Right ventricle myocardium superior (tissue), 1 donor: ENCODE measurements around the gene SLC46A2. TPM values are rescaled to one million over a fixed set of nuclear protein-coding genes. Genes with fewer than 3 reads are reported as not detected.

ENCODE experiments used
- ATAC-seq: fragments of 200-7000 bp; cut with Tn5 transposase; one replicate; pipeline ENCODE4 v1.9.1; 2020; ENCODE audit warnings: mild to moderate bottlenecking; ENCODE audit not compliant: poor library complexity
- DNase-seq: peaks from one replicate; pipeline ENCODE4 v3.0.0-alpha.2; 2020
- intact Hi-C: fragments of 100-400 bp; cut with DNase I; formaldehyde crosslinking; loops from one replicate; pipeline ENCODE4 v1.11.2; 2022
- long read RNA-seq: library from polyadenylated mRNA; unstranded; transcript quantifications from one replicate; pipeline ENCODE4 v2.0.0, GENCODE V29; 2021
- total RNA-seq: library from RNA; stranded (reverse); fragmentation: NEBNext Ultra II Directional; extraction: Animal tissue kit (Norgen Biotek cat#: 25700); gene quantifications from one replicate; pipeline ENCODE4 v1.2.1, GENCODE V29; 2021
- donor health status: DM: no; HTN: yes; CAD: no; lungs with severe emphysema.

SLC46A2 gene, protein sequence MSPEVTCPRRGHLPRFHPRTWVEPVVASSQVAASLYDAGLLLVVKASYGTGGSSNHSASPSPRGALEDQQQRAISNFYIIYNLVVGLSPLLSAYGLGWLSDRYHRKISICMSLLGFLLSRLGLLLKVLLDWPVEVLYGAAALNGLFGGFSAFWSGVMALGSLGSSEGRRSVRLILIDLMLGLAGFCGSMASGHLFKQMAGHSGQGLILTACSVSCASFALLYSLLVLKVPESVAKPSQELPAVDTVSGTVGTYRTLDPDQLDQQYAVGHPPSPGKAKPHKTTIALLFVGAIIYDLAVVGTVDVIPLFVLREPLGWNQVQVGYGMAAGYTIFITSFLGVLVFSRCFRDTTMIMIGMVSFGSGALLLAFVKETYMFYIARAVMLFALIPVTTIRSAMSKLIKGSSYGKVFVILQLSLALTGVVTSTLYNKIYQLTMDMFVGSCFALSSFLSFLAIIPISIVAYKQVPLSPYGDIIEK
- not detected for total RNA-seq
- long read RNA-seq, partial matches to known transcripts, result 0 of 1 reads
- long read RNA-seq, other reads (novel, unspliced or antisense), result 0 of 1 reads

DNA sequence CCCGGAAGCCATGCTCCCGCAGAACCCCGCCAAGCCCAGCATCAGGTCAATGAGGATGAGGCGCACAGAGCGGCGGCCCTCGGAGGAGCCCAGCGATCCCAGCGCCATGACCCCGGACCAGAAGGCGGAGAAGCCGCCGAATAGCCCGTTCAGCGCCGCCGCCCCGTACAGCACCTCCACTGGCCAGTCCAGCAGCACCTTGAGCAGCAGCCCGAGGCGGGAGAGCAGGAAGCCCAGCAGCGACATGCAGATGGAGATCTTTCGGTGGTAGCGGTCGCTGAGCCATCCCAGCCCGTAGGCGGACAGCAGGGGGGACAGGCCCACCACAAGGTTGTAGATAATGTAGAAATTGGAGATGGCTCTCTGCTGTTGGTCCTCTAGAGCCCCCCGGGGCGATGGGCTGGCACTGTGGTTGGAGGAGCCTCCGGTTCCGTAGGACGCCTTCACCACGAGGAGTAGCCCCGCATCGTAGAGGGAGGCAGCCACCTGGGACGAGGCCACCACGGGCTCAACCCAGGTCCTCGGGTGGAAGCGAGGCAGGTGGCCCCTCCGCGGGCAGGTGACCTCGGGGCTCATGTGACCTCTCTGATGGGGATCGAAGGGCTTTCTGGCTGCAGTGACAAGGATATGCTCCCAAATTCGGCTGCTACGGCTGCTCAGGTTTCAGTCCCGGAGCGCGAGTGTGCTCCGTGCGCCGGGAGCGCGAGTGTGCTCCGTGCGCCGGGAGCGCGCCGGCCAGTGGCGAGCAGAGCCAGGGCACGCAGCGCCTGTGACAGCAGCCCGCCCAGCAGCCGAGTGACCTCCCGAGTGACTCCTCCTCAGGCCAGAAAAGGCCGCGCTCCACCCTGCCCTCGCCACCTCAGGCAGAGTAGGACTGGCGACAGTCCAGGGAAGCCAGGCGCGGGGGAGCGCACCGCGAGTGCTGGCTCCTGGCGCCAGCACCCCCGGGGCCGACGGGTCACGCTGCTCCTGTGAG lies at the start of gene SLC46A2:
Gene SLC46A2 (minus strand): TSS at position 771 of the 976 bp plus-strand sequence. CDS start 195 bp downstream, at position 576.
- intact Hi-C loops, result no loop called here
- peak; percentile 82 for ATAC-seq
- peak; percentile 63 for DNase-seq

DNA sequence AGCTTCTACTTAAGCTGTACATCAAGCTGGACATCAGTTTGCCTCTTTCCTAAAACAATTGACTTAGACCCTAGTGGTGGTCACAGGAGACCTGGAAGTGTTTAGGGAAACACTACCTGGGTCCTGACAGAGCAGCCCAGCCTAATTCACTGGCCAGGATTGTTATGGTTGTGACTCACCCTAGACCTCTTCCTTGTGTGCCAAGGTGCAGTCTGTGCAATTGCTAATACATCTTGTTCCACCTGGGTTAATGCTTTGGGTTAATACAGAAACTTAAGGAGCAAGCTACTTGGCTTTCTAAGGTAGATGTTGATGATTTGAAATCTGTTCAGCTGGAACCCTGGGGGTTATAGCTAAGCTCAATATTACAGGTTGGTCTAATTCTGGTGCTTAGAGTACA lies 48.7 kb upstream of the SLC46A2 start:
- intact Hi-C loops, result no loop called here
- DNase-seq (no peak), ATAC-seq (no peak)

DNA sequence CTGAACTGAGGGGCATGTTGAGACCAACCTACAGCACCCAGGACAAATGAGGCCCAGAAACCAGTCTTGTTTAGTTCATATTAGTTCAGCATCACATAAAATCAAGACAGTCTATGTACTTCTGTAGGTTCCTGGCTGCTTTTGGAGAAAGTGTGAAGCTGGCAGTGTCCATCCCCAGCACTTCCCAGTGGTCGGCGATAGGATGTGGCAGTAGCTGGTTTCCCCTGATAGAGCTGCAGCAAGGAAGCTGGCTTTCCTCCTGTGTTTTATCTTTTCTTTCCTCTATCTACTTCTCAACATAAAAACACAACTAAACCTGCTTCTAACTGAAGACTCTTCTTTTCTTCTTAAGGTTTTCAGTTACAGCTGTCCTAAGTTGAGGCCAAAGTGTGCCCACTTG lies 43.0 kb upstream of the SLC46A2 start:
- ATAC-seq, result no peak

DNA sequence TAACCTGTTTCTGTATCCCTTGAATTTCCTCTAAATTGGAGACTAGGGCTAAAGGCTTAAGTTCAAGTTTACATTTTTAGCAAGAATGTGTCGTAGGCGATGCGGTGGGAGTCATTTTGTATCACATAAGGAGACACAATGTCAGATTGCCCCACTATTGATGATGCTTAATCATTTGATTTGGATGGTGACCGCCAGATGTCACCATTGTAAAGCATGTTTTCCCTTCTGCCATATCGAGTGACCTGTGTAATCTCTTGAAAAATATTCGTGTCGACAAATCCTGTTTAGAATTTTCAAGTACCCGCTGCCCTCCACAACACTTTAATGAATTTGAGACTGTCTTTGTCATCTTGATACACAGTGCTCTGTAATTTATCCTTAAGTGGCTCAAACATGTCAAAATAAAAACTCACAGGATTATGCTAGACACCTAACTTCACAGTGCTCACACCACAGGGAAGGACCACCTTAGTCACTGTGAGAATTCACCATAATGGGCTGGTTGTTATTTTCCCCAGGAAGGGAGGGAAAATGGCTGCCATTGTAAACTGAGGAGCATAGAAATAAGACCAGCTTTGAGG lies 34.5 kb upstream of the SLC46A2 start:
- intact Hi-C loops, result no loop called here
- DNase-seq (no peak), ATAC-seq (peak; percentile 38)

More for the DNA sequence above, 43.0 kb upstream of the SLC46A2 start:
- DNase-seq, result no peak
- intact Hi-C loops, result no loop called here

DNA sequence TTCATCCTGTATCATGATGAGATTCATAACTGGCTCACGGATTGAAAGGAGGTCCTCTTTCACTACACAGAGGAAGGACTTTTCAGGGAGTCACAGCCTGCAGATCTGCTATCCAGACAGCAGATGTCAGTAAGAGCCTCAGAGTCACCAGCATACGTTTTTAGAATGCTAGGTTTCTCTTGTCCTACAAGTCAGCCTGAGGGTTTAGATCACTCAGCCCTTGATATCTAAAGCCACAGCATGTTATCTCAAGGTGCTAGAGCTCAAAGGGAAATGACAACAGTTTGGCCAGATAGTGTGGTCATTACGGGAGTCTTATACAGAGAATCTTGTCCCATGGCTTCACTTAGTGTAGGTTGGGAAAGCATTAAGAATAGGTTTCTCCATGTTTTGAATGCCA lies 30.9 kb upstream of the SLC46A2 start:
- intact Hi-C loops, result no loop called here
- ATAC-seq (no peak), DNase-seq (no peak)

DNA sequence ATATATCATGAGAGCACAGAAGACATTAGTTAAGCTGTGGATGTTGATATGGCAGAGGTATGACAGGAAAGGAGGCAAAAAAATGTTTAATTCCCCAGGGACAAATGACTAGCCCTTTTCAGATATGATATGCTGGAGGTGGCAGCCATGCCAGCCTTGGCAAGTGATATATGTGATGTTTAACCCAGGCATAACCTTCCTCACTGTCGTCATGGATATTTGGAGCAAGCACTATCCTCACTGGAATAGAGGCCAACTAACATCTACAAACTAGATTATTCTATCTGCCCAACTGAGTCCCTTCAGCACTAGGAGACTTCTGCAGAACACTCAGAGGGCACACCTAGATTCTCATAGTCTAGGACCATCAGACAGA lies 27.3 kb upstream of the SLC46A2 start:
- ATAC-seq (no peak), DNase-seq (no peak)
- intact Hi-C loops, result no loop called here

DNA sequence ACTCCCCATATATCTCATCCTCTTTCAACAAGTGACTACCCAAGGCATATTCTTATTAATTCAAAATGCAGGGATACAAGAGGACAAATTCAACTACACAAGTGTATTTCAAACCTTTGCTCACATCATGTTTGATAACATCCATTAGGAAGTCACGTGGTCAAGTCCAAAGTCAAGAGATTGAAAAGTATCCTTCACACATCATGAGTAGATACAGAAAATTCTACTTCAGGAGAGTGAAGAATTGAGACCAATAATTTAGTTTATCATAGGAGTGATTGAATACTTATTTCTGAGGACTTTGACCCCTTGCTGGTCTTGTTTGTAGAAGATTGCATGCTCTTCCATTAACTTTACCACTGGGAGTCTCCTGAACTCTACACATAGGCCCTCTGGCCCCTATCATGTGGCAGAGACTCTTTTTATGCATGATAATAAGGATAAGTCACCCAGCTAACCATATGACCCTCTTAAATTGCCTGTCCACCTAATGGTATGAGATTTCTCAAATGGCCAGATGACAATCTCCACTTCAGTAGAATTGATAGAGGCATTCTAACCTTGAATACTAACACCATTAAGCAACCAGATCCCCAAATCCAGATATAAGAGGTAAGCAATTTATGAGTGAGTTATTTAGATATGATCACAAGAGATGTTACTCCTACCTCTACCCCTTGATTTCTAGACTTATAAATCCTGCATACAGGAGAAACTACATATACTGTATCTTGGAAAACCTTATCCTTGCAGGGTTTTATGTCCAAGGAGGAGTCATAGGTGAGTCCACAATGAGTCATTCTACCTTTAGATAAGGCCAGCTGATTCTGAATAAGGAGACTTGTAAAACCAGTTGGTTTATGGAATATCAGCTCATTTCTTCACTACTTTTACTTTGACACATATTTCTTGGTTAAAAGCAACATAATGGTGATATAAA lies 26.6 kb upstream of the SLC46A2 start:
- no peak for ATAC-seq

DNA sequence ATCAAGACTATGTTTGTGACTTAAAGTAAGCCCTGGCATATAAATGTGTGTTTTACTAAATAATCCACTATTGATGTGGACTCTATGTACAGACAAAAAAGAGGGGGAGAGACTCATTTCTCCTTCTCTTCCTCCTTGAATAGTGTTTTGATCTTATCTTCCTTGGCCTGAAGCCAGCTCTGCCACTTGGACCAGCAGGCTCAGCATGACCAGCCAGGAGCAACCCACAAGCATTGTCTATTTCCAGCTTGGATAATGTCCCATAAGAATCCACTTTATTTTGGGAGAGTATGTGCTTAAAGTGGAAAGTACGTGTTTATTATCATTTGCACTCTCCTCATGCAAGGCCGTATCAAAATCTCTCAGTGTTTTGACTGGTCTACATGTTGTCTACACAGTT lies 23.8 kb upstream of the SLC46A2 start:
- intact Hi-C loops, result no loop called here
- DNase-seq (no peak), ATAC-seq (peak; percentile 18)

More for the DNA sequence above, 26.6 kb upstream of the SLC46A2 start:
- DNase-seq, result no peak
- intact Hi-C loops, result no loop called here

DNA sequence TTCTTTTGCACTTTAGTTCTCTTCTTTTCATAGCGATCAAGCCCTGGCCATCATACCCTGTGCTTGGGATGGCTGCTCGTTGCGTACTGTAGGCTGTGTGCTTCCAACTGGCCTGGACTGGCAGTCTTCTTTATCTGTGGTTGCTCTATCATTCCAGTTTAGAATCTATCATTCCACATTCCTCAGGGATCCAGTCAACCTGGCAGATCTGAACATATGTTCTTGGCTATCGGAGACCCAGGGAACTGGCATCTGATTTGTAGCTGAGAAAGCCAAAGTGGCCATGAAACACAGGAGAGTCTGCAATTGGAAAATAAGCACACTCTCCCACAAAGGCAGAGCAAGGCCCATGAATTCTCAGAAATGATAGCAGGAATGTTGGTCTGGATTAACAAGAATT lies 22.6 kb upstream of the SLC46A2 start:
- intact Hi-C loops, result no loop called here
- no peak for ATAC-seq
- no peak for DNase-seq

DNA sequence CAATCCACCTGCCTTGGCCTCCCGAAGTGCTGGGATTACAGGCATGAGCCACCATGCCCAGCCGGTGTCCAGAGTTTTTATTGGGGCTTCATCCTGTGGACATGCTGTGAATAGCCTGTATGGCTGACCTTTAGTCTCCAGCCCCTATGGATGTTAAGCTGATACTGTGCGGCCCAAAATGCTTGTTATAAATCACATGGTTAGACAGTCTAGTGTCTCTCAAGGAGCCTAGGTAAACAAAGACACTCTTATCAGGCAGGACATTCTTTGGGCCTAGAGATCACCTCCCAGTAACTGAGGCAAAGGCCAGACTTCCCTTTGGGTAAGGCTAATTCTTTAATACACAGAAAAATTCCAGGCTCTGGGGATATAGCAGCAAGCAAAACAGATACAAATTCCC lies 22.0 kb upstream of the SLC46A2 start:
- DNase-seq (no peak), ATAC-seq (no peak)
- intact Hi-C loops, result no loop called here

DNA sequence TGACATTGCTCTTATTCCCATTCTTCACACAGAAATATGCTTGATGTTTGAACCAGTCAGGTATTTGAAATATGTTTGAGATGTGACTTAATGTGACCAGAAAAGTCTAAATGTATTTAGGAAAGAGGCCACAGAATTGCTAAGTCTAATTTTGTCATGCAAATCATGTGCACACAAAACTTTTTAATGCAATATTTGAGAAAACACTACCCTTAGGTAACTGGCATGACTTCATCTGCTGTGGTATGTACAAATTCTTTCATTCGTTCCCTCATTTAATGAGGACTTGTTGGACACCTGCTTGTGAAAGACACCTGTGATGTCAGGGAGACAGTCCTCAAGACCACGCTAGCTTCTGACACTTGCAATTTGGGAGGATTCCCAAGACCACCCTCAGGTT lies 21.1 kb upstream of the SLC46A2 start:
- DNase-seq, result no peak
- intact Hi-C loops, result no loop called here
- no peak for ATAC-seq

DNA sequence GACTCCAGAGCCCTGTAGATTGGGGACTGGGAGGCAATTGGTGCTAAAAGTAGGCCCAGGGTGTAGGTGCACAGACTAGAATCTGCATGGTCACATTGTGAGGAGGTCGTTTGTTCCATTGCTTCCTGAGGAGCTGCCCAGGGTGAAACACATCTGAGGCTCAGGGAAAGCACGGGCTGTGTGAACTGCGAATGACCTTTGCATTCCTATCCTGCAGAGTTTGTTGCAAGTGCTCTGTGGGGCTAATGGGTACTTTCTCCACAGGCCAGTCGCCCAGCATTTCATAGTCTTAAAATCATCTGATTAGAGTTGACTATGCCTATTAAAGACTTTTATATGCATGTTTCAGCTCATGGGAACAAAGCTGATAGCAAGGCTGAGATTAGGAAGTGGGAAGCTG lies 14.4 kb upstream of the SLC46A2 start:
- DNase-seq (no peak), ATAC-seq (no peak)
- intact Hi-C loops, result no loop called here

DNA sequence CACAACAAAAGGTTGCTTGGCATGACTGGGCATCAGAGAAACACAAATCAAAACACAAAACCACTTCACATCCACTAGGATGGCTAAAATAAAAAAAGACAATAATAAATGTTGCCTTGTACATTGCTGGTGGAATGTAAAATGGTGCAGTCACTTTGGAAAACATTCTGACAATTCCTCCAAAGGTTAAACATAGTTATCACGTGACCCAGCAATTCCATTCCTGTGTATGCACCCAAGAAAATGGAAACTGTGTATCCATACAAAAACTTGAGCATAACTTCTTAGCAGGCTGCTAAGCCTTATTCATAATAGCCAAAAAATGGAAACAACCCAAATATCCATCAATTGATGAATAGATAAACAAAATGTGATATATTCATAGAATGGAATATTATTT lies 10.2 kb upstream of the SLC46A2 start:
- ATAC-seq, result no peak
- intact Hi-C loops, result no loop called here
- no peak for DNase-seq

DNA sequence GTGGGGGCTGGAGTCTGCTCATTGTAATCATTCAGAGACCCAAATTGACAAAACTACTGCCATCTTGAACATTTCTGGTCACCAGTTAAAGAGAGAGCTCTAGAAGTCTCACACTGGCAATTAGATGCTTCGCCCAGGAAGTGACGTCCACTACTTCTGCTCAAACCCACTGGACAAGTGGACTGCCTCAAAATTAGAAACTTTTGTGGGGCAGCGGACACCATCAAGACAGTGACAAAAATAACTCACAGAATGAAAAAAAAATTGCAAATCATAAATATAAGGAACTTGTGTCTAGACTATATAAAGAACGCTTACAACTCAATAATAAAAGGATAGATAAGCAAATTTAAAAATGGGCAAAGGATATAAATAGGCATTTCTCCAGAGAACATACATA lies 9.8 kb upstream of the SLC46A2 start:
- intact Hi-C loops, result no loop called here
- DNase-seq (no peak), ATAC-seq (no peak)

DNA sequence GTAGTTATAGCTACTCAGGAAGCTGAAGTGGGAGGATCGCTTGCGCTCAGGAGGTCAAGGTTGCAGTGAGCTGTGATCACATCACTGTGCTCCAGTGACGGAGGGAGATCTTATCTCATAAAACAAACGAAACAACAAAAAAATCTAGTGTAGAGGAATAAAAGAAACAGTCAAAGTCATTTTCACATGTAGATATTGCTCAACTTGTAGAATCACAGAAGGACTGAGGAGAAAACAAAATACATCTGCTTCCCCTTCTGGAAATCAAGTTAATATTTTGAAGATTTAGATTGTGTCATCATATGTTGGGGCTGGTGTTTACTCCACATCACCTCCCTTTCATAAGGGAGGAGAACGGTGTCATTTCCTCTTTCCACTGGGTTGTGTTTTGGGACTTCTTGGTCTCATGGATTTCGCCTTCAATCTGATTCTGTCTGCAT lies 8.2 kb upstream of the SLC46A2 start:
- ATAC-seq (no peak), DNase-seq (no peak)
- intact Hi-C loops, result no loop called here

DNA sequence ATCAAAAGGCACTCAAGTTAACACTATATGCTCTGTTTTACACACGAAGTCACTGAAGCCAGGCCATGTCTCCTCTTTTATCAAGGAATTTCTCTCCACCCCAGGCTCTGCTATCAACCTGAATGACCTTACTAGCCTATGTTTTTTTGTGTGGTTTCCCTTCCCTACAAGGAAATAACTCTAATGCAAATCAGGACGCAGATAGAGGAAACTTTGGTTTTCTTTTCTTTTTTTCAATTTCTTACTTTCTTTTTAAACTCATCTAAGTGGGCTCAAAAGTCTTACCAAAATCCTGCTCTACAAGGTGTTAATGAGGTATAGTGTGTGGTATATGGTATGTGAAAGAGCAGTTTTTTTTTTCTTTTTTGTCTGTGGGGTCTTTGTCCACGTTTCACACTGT lies 5.5 kb upstream of the SLC46A2 start:
- ATAC-seq (no peak), DNase-seq (no peak)
- intact Hi-C loops, result no loop called here

DNA sequence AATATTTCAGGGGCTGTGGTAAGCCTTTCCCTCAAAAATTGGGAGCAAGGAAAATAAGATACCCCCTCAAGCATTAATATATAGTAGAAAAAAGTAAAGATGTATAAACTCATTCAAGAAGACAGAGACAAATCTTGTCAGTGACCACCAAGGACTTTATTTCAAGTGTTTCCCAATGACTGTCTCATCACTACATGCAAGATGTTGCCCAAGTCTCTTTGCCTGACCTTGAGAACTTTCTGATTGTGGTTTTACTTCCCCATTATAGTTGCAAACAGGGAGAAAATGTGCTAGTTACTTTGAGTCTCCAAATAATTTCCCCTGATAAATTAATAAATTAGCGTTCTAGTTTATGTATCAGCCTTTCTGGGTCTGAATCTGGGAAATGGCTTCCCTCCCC lies 4.0 kb upstream of the SLC46A2 start:
- DNase-seq (no peak), ATAC-seq (no peak)
- intact Hi-C loops, result no loop called here

DNA sequence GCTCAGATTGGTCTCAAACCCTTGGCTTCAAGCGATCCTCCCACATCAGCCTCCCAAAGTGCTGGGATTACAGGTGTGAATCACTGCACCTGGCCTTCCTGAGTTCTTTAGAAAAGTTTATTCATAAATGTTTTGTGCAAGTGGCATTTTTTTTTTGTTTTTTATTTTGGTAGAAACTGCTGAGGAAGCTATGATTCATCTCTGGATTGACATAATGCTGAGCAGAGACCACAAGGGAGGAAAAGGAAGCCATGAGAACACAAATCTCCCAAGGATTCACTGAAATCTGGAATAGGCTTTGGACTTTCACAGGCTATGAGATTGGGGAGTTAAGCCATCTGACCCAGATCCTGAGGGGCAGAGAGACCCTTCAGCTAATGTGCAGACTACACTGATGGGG lies 3.4 kb upstream of the SLC46A2 start:
- ATAC-seq (no peak), DNase-seq (no peak)
- intact Hi-C loops, result no loop called here
